GM10847 (cell line): ENCODE data around the gene TBC1D2.

Experiments
- POLR2A ChIP-seq: IDR thresholded peaks from 2 replicates; pipeline ENCODE4 v1.6.1; 2011; ENCODE audit not compliant: insufficient read length; ENCODE audit errors: extremely low read depth

The TBC1D2 gene, protein sequence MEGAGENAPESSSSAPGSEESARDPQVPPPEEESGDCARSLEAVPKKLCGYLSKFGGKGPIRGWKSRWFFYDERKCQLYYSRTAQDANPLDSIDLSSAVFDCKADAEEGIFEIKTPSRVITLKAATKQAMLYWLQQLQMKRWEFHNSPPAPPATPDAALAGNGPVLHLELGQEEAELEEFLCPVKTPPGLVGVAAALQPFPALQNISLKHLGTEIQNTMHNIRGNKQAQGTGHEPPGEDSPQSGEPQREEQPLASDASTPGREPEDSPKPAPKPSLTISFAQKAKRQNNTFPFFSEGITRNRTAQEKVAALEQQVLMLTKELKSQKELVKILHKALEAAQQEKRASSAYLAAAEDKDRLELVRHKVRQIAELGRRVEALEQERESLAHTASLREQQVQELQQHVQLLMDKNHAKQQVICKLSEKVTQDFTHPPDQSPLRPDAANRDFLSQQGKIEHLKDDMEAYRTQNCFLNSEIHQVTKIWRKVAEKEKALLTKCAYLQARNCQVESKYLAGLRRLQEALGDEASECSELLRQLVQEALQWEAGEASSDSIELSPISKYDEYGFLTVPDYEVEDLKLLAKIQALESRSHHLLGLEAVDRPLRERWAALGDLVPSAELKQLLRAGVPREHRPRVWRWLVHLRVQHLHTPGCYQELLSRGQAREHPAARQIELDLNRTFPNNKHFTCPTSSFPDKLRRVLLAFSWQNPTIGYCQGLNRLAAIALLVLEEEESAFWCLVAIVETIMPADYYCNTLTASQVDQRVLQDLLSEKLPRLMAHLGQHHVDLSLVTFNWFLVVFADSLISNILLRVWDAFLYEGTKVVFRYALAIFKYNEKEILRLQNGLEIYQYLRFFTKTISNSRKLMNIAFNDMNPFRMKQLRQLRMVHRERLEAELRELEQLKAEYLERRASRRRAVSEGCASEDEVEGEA

DNA sequence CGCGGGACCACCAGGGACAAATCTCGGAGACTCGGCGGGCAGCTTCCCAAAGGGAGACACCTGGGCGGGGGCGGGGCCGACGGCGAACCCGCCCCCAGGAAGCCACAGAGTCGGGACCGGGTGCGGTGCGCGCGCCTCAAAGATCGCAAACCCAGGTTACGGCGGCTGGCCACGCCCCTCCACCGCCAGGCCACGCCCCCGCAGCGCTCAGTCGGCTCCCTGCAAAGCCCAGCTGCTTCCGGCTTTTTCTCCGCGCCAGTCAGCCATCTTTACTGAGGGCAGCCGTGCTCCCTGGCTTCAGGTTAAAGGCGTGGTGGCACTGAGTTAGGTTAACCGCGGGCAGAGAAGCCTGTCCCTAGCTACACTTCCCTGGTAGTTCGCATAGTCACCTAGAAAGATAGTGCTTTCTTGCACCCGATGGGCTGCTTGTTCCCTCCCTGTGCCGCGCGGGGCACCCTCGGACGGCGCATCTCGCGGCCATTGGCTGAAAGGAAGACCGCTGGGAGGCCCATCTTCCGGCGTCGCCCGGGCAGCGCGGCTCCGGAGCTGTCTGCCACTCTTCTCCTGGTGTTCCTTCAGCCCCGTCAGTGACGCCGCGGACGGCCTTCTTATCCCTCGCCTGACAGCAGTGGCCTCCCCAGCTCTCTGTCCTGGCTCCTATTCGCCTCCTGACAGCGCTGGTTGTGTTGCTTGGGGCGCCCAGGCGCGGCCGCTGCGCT, at the start of gene TBC1D2:
TBC1D2 (minus strand) TSS at position 72 of the 719 bp plus-strand sequence. CDS start 108 bp downstream, outside the sequence.
- TF ChIP-seq POLR2A, result peak; percentile 54

DNA sequence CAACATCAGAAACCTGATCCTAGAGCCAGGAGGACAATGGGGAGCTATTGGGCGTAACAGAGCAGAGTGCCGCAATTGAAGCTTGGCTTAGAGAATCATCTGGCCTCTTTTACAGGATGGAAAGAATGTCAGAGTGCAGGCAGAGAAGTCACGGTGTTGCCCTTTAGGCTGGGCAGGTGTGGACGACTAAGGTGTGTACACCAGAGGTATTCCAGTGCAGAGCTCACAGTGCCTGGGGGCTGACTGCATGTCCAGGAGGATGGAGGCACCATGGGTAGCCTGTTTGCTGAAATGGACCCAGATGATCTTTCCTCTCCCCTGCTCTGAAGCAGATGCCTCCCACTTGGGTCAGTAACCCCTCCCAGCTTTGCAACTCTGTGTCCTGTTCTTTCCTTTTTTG, 48.9 kb upstream of the TBC1D2 start:
- TF ChIP-seq POLR2A, result no peak

DNA sequence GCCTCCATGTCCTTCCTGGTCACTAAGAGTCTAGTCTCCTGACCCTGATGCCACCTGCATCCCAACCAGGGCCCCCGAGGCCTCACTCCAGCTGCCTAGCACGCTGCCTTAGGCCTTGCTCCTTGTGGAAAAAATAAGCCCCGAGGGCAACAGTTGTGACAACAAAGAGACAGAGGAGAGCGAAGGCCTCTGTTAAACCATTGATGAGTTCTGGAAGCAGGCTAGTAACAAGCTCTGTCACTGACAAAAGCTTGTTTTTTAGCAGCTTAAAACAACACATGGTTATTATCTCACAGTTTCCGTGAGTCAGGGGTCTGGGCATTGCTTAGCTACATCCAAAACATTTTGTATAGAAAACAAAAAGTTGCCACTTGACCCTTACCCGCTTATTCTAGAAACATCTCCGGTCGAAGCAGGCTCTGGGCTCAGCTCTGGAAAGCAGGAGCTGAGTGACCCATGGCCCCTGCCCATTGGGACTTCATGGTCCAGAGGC, 48.2 kb upstream of the TBC1D2 start:
- no peak for TF ChIP-seq POLR2A

DNA sequence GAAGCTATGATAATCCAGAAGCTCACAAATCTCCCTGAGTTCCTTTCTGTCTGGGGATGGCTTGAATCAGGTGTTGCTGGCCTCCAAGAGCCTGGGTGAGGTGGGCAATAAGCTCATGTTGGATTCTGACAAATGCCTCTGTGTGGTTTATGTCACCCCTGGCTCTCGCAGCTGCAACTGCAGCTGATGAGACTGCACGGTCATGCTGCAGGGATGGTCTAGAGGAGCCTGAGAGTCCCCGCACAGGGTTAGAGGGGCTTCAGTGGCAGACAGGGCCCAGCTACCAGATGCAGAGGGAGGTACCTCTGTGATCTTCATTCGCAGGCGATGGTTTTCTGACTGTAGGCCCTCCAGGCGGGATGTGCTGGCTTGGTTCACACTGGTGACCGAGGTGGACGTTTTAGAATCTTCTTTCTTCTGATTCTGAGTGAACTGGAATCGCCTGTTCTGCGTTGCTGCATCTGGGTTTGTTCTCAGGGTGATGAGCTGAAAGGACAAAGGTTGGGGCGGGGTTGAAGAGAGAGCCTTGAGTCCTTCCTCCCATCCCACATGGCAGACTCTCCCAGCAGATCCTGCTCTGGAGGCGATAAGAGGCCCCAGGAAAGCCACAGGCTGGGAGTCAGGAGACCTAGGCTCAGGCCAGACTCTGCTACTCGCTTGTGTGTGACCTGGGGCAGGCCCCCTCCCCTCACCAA, 47.6 kb upstream of the TBC1D2 start:
- no peak for TF ChIP-seq POLR2A

DNA sequence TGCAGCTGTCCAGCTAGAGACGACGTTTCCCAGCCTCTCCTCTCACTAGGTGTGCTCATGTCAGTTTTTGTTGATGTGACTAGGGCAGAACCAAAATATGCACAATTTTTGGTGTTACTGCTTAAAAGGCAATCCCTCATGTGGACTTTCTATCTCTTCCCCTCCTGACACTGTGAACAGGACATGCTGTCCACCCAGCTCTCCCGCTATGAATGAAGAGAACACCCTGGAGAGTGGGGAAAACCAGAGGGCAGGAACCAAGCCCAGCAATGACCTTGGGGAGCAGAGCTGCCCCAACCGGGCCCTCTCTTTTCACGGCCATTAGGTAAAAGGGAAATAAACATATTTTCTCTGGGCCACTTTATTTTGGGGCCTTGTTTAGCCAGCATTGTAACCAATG, 46.7 kb upstream of the TBC1D2 start:
- TF ChIP-seq POLR2A, result no peak

DNA sequence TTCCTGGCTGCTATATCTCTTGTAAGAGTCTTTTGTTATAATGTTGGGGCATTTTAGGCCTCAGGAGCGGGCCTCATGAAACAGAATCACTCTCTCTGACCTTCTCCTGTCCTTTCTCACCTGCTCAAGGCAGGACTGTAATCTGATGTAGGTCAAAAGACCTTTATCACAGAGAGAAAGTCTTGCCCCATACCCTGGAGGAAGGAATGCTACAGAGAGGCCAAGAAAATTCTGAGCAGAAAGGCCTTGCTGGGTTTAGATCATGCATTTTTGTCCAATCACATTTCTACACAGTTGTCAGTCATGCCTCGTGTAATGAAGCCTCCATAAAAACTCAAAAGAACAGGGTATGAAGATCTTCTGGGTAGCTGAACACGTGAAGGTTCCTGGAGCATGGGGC, 45.2 kb upstream of the TBC1D2 start:
- no peak for TF ChIP-seq POLR2A

DNA sequence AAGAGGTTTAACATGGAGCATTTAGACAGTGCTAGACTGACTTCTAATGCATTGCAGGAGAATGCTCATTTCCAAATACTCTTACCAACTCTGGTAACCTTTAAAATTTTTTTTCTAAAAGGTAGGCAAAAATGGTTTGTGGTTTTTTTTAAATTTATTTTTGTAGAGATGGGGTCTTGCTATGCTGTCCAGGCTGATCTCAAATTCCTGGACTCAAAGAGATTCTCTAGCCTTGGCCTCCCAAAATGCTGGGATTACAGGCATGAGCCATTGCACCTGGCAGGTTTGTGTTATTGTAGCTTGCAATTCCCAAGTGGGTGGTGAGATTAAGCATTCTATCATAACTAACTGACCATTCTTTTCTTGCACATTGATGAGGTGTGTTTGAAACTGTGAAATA, 43.0 kb upstream of the TBC1D2 start:
- TF ChIP-seq POLR2A, result no peak

DNA sequence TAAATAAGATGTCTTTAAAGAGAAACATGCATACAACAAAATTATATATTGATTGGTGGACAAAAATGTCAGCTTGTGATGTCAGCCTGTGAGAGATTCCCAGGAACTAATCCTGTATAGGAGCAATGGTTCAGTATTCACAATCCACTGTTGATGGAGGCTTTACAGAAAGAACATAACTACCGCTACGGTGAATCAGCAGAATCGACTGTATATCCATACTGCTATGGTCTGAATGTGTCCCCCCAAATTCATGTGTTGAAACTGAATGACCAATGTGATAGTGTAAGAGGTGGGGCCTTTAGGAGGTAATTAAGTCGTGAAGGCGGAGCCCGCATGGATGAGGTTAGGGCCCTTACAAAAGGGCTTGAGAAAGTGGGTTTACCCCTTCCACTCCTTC, 40.4 kb upstream of the TBC1D2 start:
- TF ChIP-seq POLR2A, result no peak

DNA sequence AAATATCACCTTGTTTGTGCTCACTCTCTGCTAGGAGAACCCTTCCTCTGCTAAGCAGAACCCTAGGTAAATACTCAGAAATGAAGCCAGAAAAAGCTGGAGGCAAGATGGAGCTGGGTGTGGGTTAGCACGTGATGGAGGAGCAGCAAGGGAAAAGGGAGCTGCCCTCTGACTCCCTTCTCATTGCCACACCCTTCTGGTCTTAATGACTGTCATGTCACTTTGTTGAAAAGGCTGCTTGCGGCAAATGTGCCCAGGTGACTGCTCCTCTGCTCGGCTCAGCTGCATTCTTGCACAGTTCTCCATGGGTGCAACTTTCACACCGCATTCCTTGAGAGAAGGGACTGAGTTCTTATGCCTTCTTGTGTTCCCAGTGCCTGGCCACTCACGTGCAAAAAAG, 36.4 kb upstream of the TBC1D2 start:
- no peak for TF ChIP-seq POLR2A

DNA sequence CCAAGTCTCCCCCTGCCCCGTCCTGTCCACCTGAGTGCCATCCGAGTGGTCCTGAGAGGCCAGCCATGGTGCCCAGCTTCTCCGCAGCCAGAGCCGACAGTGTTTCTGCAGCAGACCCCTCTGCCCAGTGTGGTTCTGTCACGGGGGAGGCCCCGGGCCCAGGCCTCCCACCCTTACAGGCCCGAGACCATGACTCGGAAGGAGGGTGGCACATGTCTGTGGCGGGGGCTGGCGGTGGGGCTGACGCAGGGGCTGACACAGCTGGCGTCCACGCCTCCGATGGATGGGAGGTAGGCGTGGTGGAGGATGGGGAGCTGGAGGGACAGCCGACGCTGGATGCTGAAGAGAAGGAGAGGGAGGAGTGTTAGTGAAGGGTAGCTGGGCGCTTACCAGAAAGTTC, 35.0 kb upstream of the TBC1D2 start:
- no peak for TF ChIP-seq POLR2A

DNA sequence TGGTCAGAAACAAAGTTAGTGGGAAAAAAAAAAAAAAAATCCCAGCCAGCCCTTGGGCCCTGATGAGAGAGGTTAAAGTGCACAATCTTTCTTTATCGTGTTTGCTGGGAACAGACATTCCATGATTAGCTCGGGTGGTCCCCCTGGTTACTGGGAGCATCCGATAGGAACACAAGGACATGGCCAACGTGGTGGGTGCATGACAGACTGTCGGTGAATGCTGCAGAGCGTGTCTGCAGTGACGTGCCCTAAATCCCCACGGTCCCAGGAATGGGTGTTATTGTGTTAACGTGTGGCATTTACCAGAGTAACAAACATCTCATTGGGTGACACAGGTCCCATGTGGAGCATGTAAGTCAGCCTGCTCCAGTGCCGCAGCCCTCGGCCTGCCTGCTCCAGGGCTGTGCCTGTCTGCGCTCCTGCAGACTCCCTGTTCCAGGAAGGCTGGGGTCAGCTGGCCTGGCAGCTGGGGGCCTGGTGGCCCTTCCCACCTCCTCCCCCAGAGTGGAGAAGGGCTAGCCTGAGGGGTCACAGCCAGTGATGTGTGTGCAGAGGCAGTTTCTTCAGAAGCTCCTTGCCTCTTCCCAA, 34.3 kb upstream of the TBC1D2 start:
- no peak for TF ChIP-seq POLR2A

DNA sequence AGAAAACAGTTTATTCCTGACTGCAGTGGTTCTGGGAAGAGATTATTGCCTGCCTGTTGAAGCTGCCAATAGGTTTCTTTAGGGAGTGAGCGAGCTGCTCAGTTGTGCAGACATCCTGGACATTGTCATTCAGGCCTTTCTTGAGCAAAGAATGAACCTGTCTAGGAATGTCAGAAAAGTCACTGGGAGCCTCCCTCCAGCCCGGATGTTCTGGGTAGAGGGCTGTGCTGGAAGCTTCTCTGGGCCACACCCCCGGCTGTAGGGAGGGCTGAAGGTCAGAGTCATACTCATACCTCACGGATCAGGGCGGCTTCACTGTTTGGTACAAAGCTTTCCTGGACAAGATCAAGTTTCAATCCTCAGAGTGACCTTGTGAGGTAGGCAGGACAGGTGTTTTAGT, 33.4 kb upstream of the TBC1D2 start:
- TF ChIP-seq POLR2A, result no peak

DNA sequence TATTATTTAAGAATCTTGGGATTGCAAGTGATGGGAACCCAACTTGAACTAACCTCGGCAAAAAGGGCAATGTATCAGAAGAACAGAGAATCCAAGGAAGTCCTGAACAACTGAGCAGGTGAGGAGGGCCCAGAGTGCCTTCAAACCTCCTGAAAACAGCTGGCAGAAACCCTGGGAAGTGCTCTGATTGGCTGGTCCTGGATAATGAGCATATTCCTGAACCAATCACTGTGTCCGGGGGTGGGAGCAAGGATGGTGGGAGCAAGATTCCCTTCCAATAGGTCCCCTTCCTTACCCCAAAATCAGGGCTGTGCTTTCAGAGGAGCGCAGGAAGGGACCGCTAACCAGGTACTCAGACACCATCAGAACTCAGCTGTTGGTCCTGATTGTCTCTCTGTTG, 31.9 kb upstream of the TBC1D2 start:
- no peak for TF ChIP-seq POLR2A

DNA sequence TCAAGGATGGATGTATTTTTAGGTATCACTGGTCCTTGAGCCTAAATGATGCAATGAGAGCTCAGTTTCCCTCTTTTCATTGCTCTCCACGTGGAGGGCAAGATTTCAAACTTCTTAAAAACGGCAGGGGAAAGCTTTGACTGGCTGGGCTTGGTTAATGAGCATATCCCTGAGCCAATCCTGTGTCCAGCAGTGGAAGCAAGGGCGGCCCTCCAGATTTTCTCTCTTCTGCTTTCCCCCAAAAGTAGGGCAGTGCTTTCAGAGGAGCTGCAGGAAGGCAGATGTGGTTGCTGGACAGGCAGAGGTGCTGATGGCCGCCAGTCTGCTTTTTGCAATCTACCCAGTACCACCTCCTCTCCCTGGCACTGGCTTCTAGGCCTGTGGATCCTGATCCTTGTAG, 30.0 kb upstream of the TBC1D2 start:
- TF ChIP-seq POLR2A, result no peak
